ENCODE data around the gene MCEMP1. TPM values are rescaled to one million over a fixed set of nuclear protein-coding genes. Genes with fewer than 3 reads are reported as not detected.

MCEMP1 gene
- total RNA-seq, 2 donors from 2014 or later: not detected

- TF ChIP-seq CTCF (conservative IDR thresholded peaks at IDR 0.05): no peak
- H3K9me3 ChIP-seq (ENCODE audit: control insufficient read depth, low read length): no peaks in the 10 kb centered on the region
- H3K36me3 ChIP-seq (ENCODE audit: control insufficient read depth, insufficient read depth, low read length): no peaks in the 10 kb centered on the region
- 80 to 82% methylated on average over 4 to 5 of the region's 5 CpGs for WGBS, 2 experiments (ENCODE audit: insufficient coverage in 1 of 2, insufficient read length in 1 of 2)
- H3K4me3 ChIP-seq (ENCODE audit: low read length): no peak overlapping the region
- no peaks in the 10 kb centered on the region for H3K27me3 ChIP-seq (ENCODE audit: control insufficient read depth, insufficient read depth, low read length, poor library complexity, severe bottlenecking)
- Mint-ChIP-seq H3K27ac (no peak overlapping the region), H3K4me3 (no peak overlapping the region), H3K27me3 (ENCODE audit: insufficient read depth) (peaks cover 10% of the 10 kb centered on the region), H3K9me3 (no peaks in the 10 kb centered on the region), H3K4me1 (no peaks in the 10 kb centered on the region), H3K36me3 (ENCODE audit: low read depth) (no peaks in the 10 kb centered on the region)
- no peak overlapping the region for H3K9ac ChIP-seq (ENCODE audit: extremely low read depth, low read length, poor library complexity, severe bottlenecking)
- DNase-seq: no peak
- H3K4me1 ChIP-seq (ENCODE audit: control insufficient read depth, insufficient read depth, low read length): no peaks in the 10 kb centered on the region
- H3K27ac ChIP-seq (ENCODE audit: low read depth, low read length): no peak overlapping the region
Measured at GRCh38 chr19:7710616-7711015, 33.7 kb downstream of the MCEMP1 start.

GRCh38 chr19:7715671-7716070 is 38.8 kb downstream of the MCEMP1 start:
- Mint-ChIP-seq H3K27ac (no peak overlapping the region), H3K27me3 (ENCODE audit: insufficient read depth) (peaks cover 16% of the 10 kb centered on the region), H3K9me3 (no peaks in the 10 kb centered on the region), H3K4me3 (no peak overlapping the region), H3K4me1 (no peaks in the 10 kb centered on the region), H3K36me3 (ENCODE audit: low read depth) (no peaks in the 10 kb centered on the region)
- WGBS, 2 experiments (ENCODE audit: insufficient coverage in 1 of 2, insufficient read length in 1 of 2): 94% methylated on average over 1 of the region's 1 CpG; no CpG with 5 or more reads in 1 of the 2 experiments
- TF ChIP-seq CTCF (conservative IDR thresholded peaks at IDR 0.05): no peak
- no peaks in the 10 kb centered on the region for H3K27me3 ChIP-seq (ENCODE audit: control insufficient read depth, insufficient read depth, low read length, poor library complexity, severe bottlenecking)
- H3K36me3 ChIP-seq (ENCODE audit: control insufficient read depth, insufficient read depth, low read length): no peaks in the 10 kb centered on the region
- H3K4me1 ChIP-seq (ENCODE audit: control insufficient read depth, insufficient read depth, low read length): no peaks in the 10 kb centered on the region
- H3K9me3 ChIP-seq (ENCODE audit: control insufficient read depth, low read length): no peaks in the 10 kb centered on the region
- no peak overlapping the region for H3K27ac ChIP-seq (ENCODE audit: low read depth, low read length)
- DNase-seq: no peak
- no peak overlapping the region for H3K4me3 ChIP-seq (ENCODE audit: low read length)
- no peak overlapping the region for H3K9ac ChIP-seq (ENCODE audit: extremely low read depth, low read length, poor library complexity, severe bottlenecking)

- no peak for TF ChIP-seq CTCF (conservative IDR thresholded peaks at IDR 0.05)
- H3K9me3 Mint-ChIP-seq: no peaks in the 10 kb centered on the region
- no peak overlapping the region for H3K9ac ChIP-seq (ENCODE audit: extremely low read depth, low read length, poor library complexity, severe bottlenecking)
- no peaks in the 10 kb centered on the region for H3K27me3 ChIP-seq (ENCODE audit: control insufficient read depth, insufficient read depth, low read length, poor library complexity, severe bottlenecking)
- H3K27ac Mint-ChIP-seq: no peak overlapping the region
- no peak for DNase-seq
- H3K36me3 Mint-ChIP-seq (ENCODE audit: low read depth): no peaks in the 10 kb centered on the region
- no peaks in the 10 kb centered on the region for H3K9me3 ChIP-seq (ENCODE audit: control insufficient read depth, low read length)
- H3K27ac ChIP-seq (ENCODE audit: low read depth, low read length): no peak overlapping the region
- H3K4me1 ChIP-seq (ENCODE audit: control insufficient read depth, insufficient read depth, low read length): no peaks in the 10 kb centered on the region
- 82% methylated on average over 1 of the region's 1 CpG; no CpG with 5 or more reads in 1 of the 2 experiments for WGBS, 2 experiments (ENCODE audit: insufficient coverage in 1 of 2, insufficient read length in 1 of 2)
- peaks cover 19% of the 10 kb centered on the region for H3K27me3 Mint-ChIP-seq (ENCODE audit: insufficient read depth)
- no peak overlapping the region for H3K4me3 ChIP-seq (ENCODE audit: low read length)
- no peak overlapping the region for H3K4me3 Mint-ChIP-seq
- no peaks in the 10 kb centered on the region for H3K36me3 ChIP-seq (ENCODE audit: control insufficient read depth, insufficient read depth, low read length)
- no peaks in the 10 kb centered on the region for H3K4me1 Mint-ChIP-seq
Measured at GRCh38 chr19:7716762-7717161, 39.9 kb downstream of the MCEMP1 start.
